HG02852 (cell line): ENCODE measurements around the gene DENND5A.
"Not testable (repeated sequence)": the region's sequence is repeated elsewhere in the genome, so short reads cannot be mapped to it uniquely, and the experiment has no call there.

ENCODE experiments used
- ATAC-seq: cut with Tn5 transposase; IDR thresholded peaks from one replicate; pipeline ENCODE4 v1.9.1; 2021; ENCODE audit warnings: mild to moderate bottlenecking, moderate library complexity; ENCODE audit not compliant: unreplicated experiment

The DENND5A gene

GRCh38 chr11:9103542-9104276, 161.4 kb downstream of the DENND5A start:
- ATAC-seq = no peak

GRCh38 chr11:9099617-9100016, 165.5 kb downstream of the DENND5A start:
- ATAC-seq = no peak

GRCh38 chr11:9098455-9098854, 166.7 kb downstream of the DENND5A start:
- ATAC-seq = not testable (repeated sequence)

- not testable (repeated sequence) for ATAC-seq
These were observed 167.8 kb downstream of the DENND5A start for GRCh38 chr11:9097186-9097943.

GRCh38 chr11:9096427-9096826, 168.7 kb downstream of the DENND5A start:
- no peak for ATAC-seq

- no peak for ATAC-seq
These were observed 169.7 kb downstream of the DENND5A start for GRCh38 chr11:9095421-9095820.

- ATAC-seq = no peak
These were observed 170.7 kb downstream of the DENND5A start for GRCh38 chr11:9094420-9094819.

- ATAC-seq = no peak
These were observed 172.0 kb downstream of the DENND5A start for GRCh38 chr11:9092853-9093778.

- ATAC-seq = no peak
These were observed 173.1 kb downstream of the DENND5A start for GRCh38 chr11:9092072-9092471.

- ATAC-seq = no peak
These were observed 173.9 kb downstream of the DENND5A start, which contains the start of gene SCUBE2 for GRCh38 chr11:9091044-9091922. Gene SCUBE2, minus strand, starts transcription at chr11:9091599. Its CDS starts 71 bp downstream, at chr11:9091528.

GRCh38 chr11:9090488-9091043, 174.6 kb downstream of the DENND5A start:
- ATAC-seq = no peak

- no peak for ATAC-seq
These were observed 175.5 kb downstream of the DENND5A start for GRCh38 chr11:9089636-9090035.

GRCh38 chr11:9089061-9089460, 176.1 kb downstream of the DENND5A start:
- no peak for ATAC-seq
